Aorta (tissue), 5 donors: ENCODE data around the gene SIRT5. TPM values are rescaled to one million over a fixed set of nuclear protein-coding genes. Genes with fewer than 3 reads are reported as not detected.

Source experiments
- ATAC-seq: fragments of 200-7000 bp; cut with Tn5 transposase; one replicate; pipeline ENCODE4 v1.9.1; 2022; ENCODE audit warnings: moderate library complexity; ENCODE audit not compliant: low FRiP score
- DNase-seq, 2 donors: peaks; one replicate each; pipeline ENCODE4 v3.0.0-alpha.2; 2020
- H3K27ac ChIP-seq, 2 donors: one replicate each; pipeline ENCODE4 v1.5.1; 2013; ENCODE audit warnings: low read length in 2 of 2, mild to moderate bottlenecking in 2 of 2, moderate library complexity in 2 of 2, control low read depth in 1 of 2, inconsistent platforms in 1 of 2, low read depth in 1 of 2
- H3K27me3 ChIP-seq, 2 donors: one replicate each; pipeline ENCODE4 v1.6.1; 2013; ENCODE audit warnings: control low read depth in 1 of 2, low read length in 1 of 2, mild to moderate bottlenecking in 1 of 2, moderate library complexity in 1 of 2; ENCODE audit not compliant: insufficient read depth in 2 of 2, control insufficient read depth in 1 of 2
- H3K36me3 ChIP-seq, 2 donors: one replicate each; pipeline ENCODE4 v1.6.1; 2013; ENCODE audit warnings: control low read depth in 1 of 2, low read length in 1 of 2, mild to moderate bottlenecking in 1 of 2; ENCODE audit not compliant: insufficient read depth in 2 of 2, control insufficient read depth in 1 of 2
- H3K4me1 ChIP-seq, 2 donors: one replicate each; pipeline ENCODE4 v1.6.1; 2013; ENCODE audit warnings: low read length in 2 of 2, control low read depth in 1 of 2, mild to moderate bottlenecking in 1 of 2, moderate library complexity in 1 of 2; ENCODE audit not compliant: insufficient read depth in 2 of 2, control insufficient read depth in 1 of 2
- H3K4me3 ChIP-seq, 2 donors: one replicate each; pipeline ENCODE4 v1.5.1; 2013; ENCODE audit warnings: low read length in 2 of 2, control low read depth in 1 of 2, mild to moderate bottlenecking in 1 of 2
- H3K9me3 ChIP-seq: one replicate; pipeline ENCODE4 v1.6.1; 2013; ENCODE audit warnings: mild to moderate bottlenecking, low read length; ENCODE audit not compliant: control insufficient read depth
- WGBS, 2 donors: extraction: QIAGEN DNeasy Blood & Tissue Kit; methylation state at CpG; one replicate each; pipeline ENCODE4 v1.1.7; 2013; 5-methylcytosine and 5-hydroxymethylcytosine counted together
- intact Hi-C, 2 donors: fragments of 100-400 bp; cut with DNase I; formaldehyde crosslinking; loops; one replicate each; pipeline versions ENCODE4 v1.14.2 to v1.15.0; 2022
- polyA plus RNA-seq, 2 donors: library from polyadenylated mRNA; stranded (reverse); fragments of 200-250 nt; gene quantifications; one replicate each; pipeline ENCODE4 v1.2.3, GENCODE V29; 2013
- total RNA-seq, 2 donors: library from RNA; stranded (reverse); fragmentation: NEBNext Ultra II Directional; extraction: Animal tissue kit (Norgen Biotek cat#: 25700); gene quantifications; one replicate each; pipeline ENCODE4 v1.2.1, GENCODE V29; 2021
- donor health status: healthy with polysubstance abuse.
- donor health status: Bipolar disorder and iron deficiency.
- donor health status: DM: no; HTN: no; CAD: no.
- donor health status: DM: no; HTN: no; CAD: no.
- donor health status: DM: yes; HTN: yes; CAD: no.

Gene SIRT5
- total and polyA plus RNA-seq, 4 donors: 5.0 to 9.8 (median 7.3) TPM

DNA sequence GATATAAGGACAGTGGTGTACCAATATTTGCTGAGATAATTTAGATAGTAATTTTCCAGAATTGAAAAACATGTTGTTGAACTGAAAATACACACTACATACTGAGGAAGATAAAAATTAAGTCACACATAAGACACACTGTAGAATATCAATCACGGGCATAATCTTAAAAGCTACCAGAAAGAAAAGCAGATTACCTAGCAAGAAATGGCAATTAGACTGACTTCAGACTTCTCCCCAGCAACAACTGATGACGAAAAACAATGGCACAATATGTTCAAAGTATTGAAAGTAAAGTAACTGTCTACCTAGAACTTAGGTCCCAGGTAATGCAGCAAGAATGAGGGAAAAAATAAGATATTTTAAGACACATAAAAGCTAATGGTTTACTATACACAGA is 87.2 kb downstream of the SIRT5 start:
- no peaks in the 10 kb centered on the region for H3K27me3 ChIP-seq
- ATAC-seq (no peak), DNase-seq (no peak)
- H3K4me1 ChIP-seq: peaks cover 0 to 5% of the 10 kb centered on the region in 2 donors
- H3K4me3 ChIP-seq: no peak overlapping the region
- WGBS, 2 donors: 97% methylated on average over 2 of the region's 2 CpGs
- no peaks in the 10 kb centered on the region for H3K9me3 ChIP-seq
- H3K27ac ChIP-seq: no peak overlapping the region
- intact Hi-C loops: loop anchor here in 1 of 2 donors (5.0 kb wide), 1 partner anchor 36 kb away; no protein-coding TSS in a partner anchor
- no peaks in the 10 kb centered on the region for H3K36me3 ChIP-seq

DNA sequence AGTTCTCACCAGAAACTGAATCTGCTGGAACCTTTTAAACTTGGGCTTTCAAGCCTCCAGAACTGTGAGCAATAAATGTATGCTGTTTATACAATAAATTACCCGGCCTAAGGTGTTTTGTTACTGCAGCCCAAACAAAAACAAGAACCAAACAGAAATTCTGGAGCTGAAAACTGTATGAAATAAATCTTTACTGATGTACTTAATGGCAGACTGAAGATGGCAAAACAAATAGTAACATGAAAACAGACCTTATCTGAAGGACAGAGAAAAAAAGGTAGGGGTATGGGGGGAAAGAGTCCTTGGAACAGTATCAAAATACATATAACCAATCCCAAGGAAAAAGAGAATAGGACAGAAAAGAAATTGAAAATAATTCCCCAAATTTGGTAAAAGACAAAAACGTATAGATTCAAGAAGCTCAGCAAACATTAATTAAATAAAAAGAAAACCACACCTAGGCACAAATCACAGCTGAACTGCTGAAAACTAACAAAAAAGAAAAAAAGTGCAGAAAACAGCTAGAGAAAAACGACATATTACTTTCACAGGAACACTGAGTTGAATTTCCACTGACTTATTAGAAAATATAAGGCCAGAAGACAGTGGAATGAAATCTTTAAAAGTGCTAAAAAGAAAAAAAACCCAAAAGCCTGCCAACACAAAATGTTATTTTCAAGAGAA is 88.4 kb downstream of the SIRT5 start:
- Histone ChIP-seq H3K4me1 (peaks cover 0 to 5% of the 10 kb centered on the region in 2 donors), H3K36me3 (no peaks in the 10 kb centered on the region), H3K27ac (no peak overlapping the region), H3K27me3 (no peaks in the 10 kb centered on the region), H3K4me3 (no peak overlapping the region), H3K9me3 (no peaks in the 10 kb centered on the region)
- ATAC-seq (no peak), DNase-seq (no peak)
- intact Hi-C loops: loop anchor here in 1 of 2 donors (5.0 kb wide), 1 partner anchor 35 kb away; no protein-coding TSS in a partner anchor
- 73 to 76% methylated on average over 3 of the region's 3 CpGs for WGBS, 2 donors

DNA sequence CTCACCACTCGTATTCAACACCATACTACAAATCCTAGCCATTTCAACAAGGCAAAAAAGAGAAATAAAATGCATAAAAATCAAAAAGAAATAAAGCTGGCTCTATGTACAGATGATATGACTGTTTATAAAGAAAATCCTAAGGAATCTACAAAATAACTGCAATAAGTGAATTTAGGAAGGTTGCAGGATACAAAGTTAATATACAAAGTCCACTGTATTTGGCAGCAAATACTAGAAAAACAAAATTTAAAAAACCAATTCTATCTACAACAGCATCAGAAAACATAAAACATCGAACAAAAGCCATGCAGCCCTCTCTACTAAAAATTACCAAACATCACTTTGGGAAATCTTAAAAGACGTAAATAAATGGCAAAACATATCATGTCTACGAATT is 89.6 kb downstream of the SIRT5 start:
- 88 to 92% methylated on average over 4 of the region's 4 CpGs for WGBS, 2 donors
- Histone ChIP-seq H3K4me3 (no peak overlapping the region), H3K27ac (no peak overlapping the region), H3K27me3 (no peaks in the 10 kb centered on the region), H3K9me3 (no peaks in the 10 kb centered on the region), H3K4me1 (peaks cover 0 to 5% of the 10 kb centered on the region in 2 donors), H3K36me3 (no peaks in the 10 kb centered on the region)
- DNase-seq (no peak), ATAC-seq (no peak)
- intact Hi-C loops: loop anchor here in 1 of 2 donors (5.0 kb wide), 1 partner anchor 33 kb away; no protein-coding TSS in a partner anchor

Other genes with a start within 250 kb of the SIRT5 start
- 10 to 100 TPM in 1 of 2 donors, 1 to 10 TPM in 1; 9.9 to 11.6 TPM for gene TBC1D7, start 246.1 kb upstream of the SIRT5 start, total RNA-seq
- 1 to 10 TPM; 6.0 to 8.8 TPM for gene TBC1D7, start 246.1 kb upstream of the SIRT5 start, polyA plus RNA-seq
- 10 to 100 TPM; 16.0 to 17.3 TPM for gene GFOD1, start 87.0 kb upstream of the SIRT5 start, total RNA-seq
- gene GFOD1, start 87.0 kb upstream of the SIRT5 start, polyA plus RNA-seq: 1 to 10 TPM; 1.6 to 2.5 TPM
- gene NOL7, start 40.7 kb downstream of the SIRT5 start, total RNA-seq: 10 to 100 TPM; 47.4 to 54.0 TPM
- gene NOL7, start 40.7 kb downstream of the SIRT5 start, polyA plus RNA-seq: 10 to 100 TPM; 63.1 to 70.0 TPM
- 10 to 100 TPM; 53.2 to 64.5 TPM for gene RANBP9, start 137.2 kb downstream of the SIRT5 start, total RNA-seq
- gene RANBP9, start 137.2 kb downstream of the SIRT5 start, polyA plus RNA-seq: 10 to 100 TPM; 29.2 to 31.0 TPM
- 10 to 100 TPM; 17.3 to 19.3 TPM for gene MCUR1, start 240.0 kb downstream of the SIRT5 start, total RNA-seq
- gene MCUR1, start 240.0 kb downstream of the SIRT5 start, polyA plus RNA-seq: 10 to 100 TPM in 1 of 2 donors, 1 to 10 TPM in 1; 6.6 to 32.9 TPM